ENCODE measurements around the gene LRRC4C. TPM values are rescaled to one million over a fixed set of nuclear protein-coding genes. Genes with fewer than 3 reads are reported as not detected.
A peak's percentile ranks its signal among the peaks of the same experiment; 100 is the strongest.

Gene LRRC4C
- total and polyA plus RNA-seq, 2 experiments from 2014 or later: 0.35 to 1.1 TPM

DNA sequence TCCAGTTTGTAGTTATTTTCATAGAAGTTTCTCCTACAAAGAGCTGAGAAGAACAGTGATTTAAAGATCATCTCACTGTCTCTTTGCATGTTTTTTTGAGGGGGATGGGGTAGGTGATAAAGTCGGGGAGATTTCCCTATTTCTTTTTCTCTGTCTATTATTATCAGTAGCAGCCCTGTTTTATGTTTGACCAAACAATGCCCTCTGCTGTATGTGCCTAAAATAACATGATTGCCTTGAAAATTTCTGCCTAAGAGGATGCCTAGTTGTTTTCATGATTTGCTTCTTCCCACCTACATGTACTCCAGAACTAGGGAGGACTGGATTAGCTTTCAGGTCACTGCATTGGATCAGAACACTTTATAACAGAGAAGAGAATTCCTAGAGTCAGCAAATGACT lies 1330.2 kb downstream of the LRRC4C start:
- peaks cover 4% of the 10 kb centered on the region; the same call in 2 of the 3 replicates for H3K4me1 Mint-ChIP-seq
- TF ChIP-seq, protein P1, sequence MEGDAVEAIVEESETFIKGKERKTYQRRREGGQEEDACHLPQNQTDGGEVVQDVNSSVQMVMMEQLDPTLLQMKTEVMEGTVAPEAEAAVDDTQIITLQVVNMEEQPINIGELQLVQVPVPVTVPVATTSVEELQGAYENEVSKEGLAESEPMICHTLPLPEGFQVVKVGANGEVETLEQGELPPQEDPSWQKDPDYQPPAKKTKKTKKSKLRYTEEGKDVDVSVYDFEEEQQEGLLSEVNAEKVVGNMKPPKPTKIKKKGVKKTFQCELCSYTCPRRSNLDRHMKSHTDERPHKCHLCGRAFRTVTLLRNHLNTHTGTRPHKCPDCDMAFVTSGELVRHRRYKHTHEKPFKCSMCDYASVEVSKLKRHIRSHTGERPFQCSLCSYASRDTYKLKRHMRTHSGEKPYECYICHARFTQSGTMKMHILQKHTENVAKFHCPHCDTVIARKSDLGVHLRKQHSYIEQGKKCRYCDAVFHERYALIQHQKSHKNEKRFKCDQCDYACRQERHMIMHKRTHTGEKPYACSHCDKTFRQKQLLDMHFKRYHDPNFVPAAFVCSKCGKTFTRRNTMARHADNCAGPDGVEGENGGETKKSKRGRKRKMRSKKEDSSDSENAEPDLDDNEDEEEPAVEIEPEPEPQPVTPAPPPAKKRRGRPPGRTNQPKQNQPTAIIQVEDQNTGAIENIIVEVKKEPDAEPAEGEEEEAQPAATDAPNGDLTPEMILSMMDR (conservative IDR thresholded peaks at IDR 0.05; ENCODE audit: low read depth in 2 of 2): peak; percentile 54 to 56
- TF ChIP-seq STAT1 (IDR thresholded peaks at IDR 0.05; ENCODE audit: unreplicated experiment): no peak
- H3K4me1 ChIP-seq (ENCODE audit: insufficient read depth): no peaks in the 10 kb centered on the region
- H3K27me3 ChIP-seq (ENCODE audit: insufficient read depth): no peaks in the 10 kb centered on the region
- no peak overlapping the region for H3K4me3 Mint-ChIP-seq
- no peaks in the 10 kb centered on the region for H3F3A ChIP-seq (replicated peaks; ENCODE audit: low read depth)
- H3K27ac Mint-ChIP-seq: no peak overlapping the region
- H3K27me3 Mint-ChIP-seq (ENCODE audit: insufficient read depth, low read depth, poor library complexity): peaks cover 2% of the 10 kb centered on the region
- H3K36me3 ChIP-seq (ENCODE audit: insufficient read depth): no peaks in the 10 kb centered on the region
- H3K9me3 Mint-ChIP-seq: no peaks in the 10 kb centered on the region
- peak; percentile 58 for DNase-seq (ENCODE audit: low spot score)
- no peak overlapping the region for H3K27ac ChIP-seq (ENCODE audit: low read depth)
- no peaks in the 10 kb centered on the region for H3K36me3 Mint-ChIP-seq (ENCODE audit: low read depth)
- no peak overlapping the region for H3K4me2 ChIP-seq
- peak; percentile 44; the same call in 2 of the 3 replicates for ATAC-seq
- no peaks in the 10 kb centered on the region for H3K79me2 ChIP-seq (replicated peaks; ENCODE audit: insufficient read depth)
- H4K20me1 ChIP-seq (replicated peaks; ENCODE audit: insufficient read depth): no peaks in the 10 kb centered on the region
- no peak overlapping the region for H3K4me3 ChIP-seq
- no peaks in the 10 kb centered on the region for H3K9me2 ChIP-seq (ENCODE audit: insufficient read depth)
- H2AFZ ChIP-seq: no peak overlapping the region

GRCh38 chr11:40125054-40125453 lies 1334.4 kb downstream of the LRRC4C start:
- DNase-seq (ENCODE audit: low spot score): peak; percentile 38
- Mint-ChIP-seq H3K36me3 (ENCODE audit: low read depth) (no peaks in the 10 kb centered on the region), H3K27me3 (ENCODE audit: insufficient read depth, low read depth, poor library complexity) (peaks cover 2% of the 10 kb centered on the region), H3K4me1 (peaks cover under 1% of the 10 kb centered on the region; the same call in 2 of the 3 replicates), H3K9me3 (peaks cover 6% of the 10 kb centered on the region; the same call in 1 of the 3 replicates), H3K27ac (no peak overlapping the region), H3K4me3 (no peak overlapping the region)
- Histone ChIP-seq H4K20me1 (replicated peaks; ENCODE audit: insufficient read depth) (no peaks in the 10 kb centered on the region), H3K4me1 (ENCODE audit: insufficient read depth) (no peaks in the 10 kb centered on the region), H3F3A (replicated peaks; ENCODE audit: low read depth) (no peaks in the 10 kb centered on the region), H3K36me3 (ENCODE audit: insufficient read depth) (no peaks in the 10 kb centered on the region), H2AFZ (no peak overlapping the region), H3K9me2 (ENCODE audit: insufficient read depth) (no peaks in the 10 kb centered on the region), H3K4me3 (no peak overlapping the region), H3K4me2 (no peak overlapping the region), H3K79me2 (replicated peaks; ENCODE audit: insufficient read depth) (no peaks in the 10 kb centered on the region), H3K27me3 (ENCODE audit: insufficient read depth) (no peaks in the 10 kb centered on the region), H3K27ac (ENCODE audit: low read depth) (no peak overlapping the region)
- ATAC-seq: no peak
- TF ChIP-seq REST (IDR thresholded peaks at IDR 0.05; ENCODE audit: unreplicated experiment) (no peak), EZH2 (IDR thresholded peaks at IDR 0.05; ENCODE audit: low read depth, unreplicated experiment) (no peak), CREB1 (CRISPR knock-in tag; IDR thresholded peaks at IDR 0.05; ENCODE audit: low read depth) (no peak)
- TF ChIP-seq, protein P1 (conservative IDR thresholded peaks at IDR 0.05; ENCODE audit: low read depth in 2 of 2): peak; percentile 71 to 74

All from GM23338 (cell line).